ENCODE data around the gene SOHLH1.
A peak's percentile ranks its signal among the peaks of the same experiment; 100 is the strongest.

The SOHLH1 gene

GRCh38 chr9:135650408-135650807 is 48.9 kb downstream of the SOHLH1 start:
- Histone ChIP-seq H3K4me3 (ENCODE audit: insufficient read length, low read depth) (no peak overlapping the region), H3K9ac (ENCODE audit: insufficient read length, low read depth) (no peak overlapping the region), H3K27me3 (ENCODE audit: insufficient read depth, insufficient read length) (no peaks in the 10 kb centered on the region), H3K9me3 (ENCODE audit: insufficient read depth, low read length) (peaks cover 90% of the 10 kb centered on the region), H3K36me3 (ENCODE audit: insufficient read depth, insufficient read length, low read length) (no peaks in the 10 kb centered on the region), H3K4me1 (ENCODE audit: insufficient read depth, insufficient read length) (peaks cover 3% of the 10 kb centered on the region)
- TF ChIP-seq YY1 (IDR thresholded peaks at IDR 0.05; ENCODE audit: insufficient read depth, insufficient read length), result no peak
- no peak for DNase-seq (ENCODE audit: low read depth, low spot score)

- TF ChIP-seq YY1 (IDR thresholded peaks at IDR 0.05; ENCODE audit: insufficient read depth, insufficient read length) (no peak), ZNF274 (IDR thresholded peaks at IDR 0.05; ENCODE audit: low read depth, low read length) (no peak), SUZ12 (IDR thresholded peaks at IDR 0.05; ENCODE audit: extremely low read depth, insufficient read depth, insufficient read length) (no peak)
- Histone ChIP-seq H3K4me3 (ENCODE audit: insufficient read length, low read depth) (no peak overlapping the region), H3K36me3 (ENCODE audit: insufficient read depth, insufficient read length, low read length) (no peaks in the 10 kb centered on the region), H3K9me3 (ENCODE audit: insufficient read depth, low read length) (peaks cover 97% of the 10 kb centered on the region), H3K4me1 (ENCODE audit: insufficient read depth, insufficient read length) (peaks cover 3% of the 10 kb centered on the region), H3K27me3 (ENCODE audit: insufficient read depth, insufficient read length) (no peaks in the 10 kb centered on the region), H3K9ac (ENCODE audit: insufficient read length, low read depth) (no peak overlapping the region)
- DNase-seq (ENCODE audit: low read depth, low spot score), result peak; percentile 20
Observed at GRCh38 chr9:135649508-135649907, 49.8 kb downstream of the SOHLH1 start.

- Histone ChIP-seq H3K36me3 (ENCODE audit: insufficient read depth, insufficient read length, low read length) (no peaks in the 10 kb centered on the region), H3K9me3 (ENCODE audit: insufficient read depth, low read length) (peaks cover 97% of the 10 kb centered on the region), H3K4me3 (ENCODE audit: insufficient read length, low read depth) (no peak overlapping the region), H3K27me3 (ENCODE audit: insufficient read depth, insufficient read length) (no peaks in the 10 kb centered on the region), H3K4me1 (ENCODE audit: insufficient read depth, insufficient read length) (peaks cover 3% of the 10 kb centered on the region), H3K9ac (ENCODE audit: insufficient read length, low read depth) (no peak overlapping the region)
- no peak for DNase-seq (ENCODE audit: low read depth, low spot score)
- TF ChIP-seq YY1 (IDR thresholded peaks at IDR 0.05; ENCODE audit: insufficient read depth, insufficient read length), result no peak
- no peak for TF ChIP-seq ZNF274 (IDR thresholded peaks at IDR 0.05; ENCODE audit: low read depth, low read length)
- no peak for TF ChIP-seq SUZ12 (IDR thresholded peaks at IDR 0.05; ENCODE audit: extremely low read depth, insufficient read depth, insufficient read length)
Observed at GRCh38 chr9:135648494-135649410, 50.5 kb downstream of the SOHLH1 start.

- Histone ChIP-seq H3K9ac (ENCODE audit: insufficient read length, low read depth) (no peak overlapping the region), H3K36me3 (ENCODE audit: insufficient read depth, insufficient read length, low read length) (no peaks in the 10 kb centered on the region), H3K27me3 (ENCODE audit: insufficient read depth, insufficient read length) (no peaks in the 10 kb centered on the region), H3K9me3 (ENCODE audit: insufficient read depth, low read length) (peaks cover 95% of the 10 kb centered on the region), H3K4me3 (ENCODE audit: insufficient read length, low read depth) (no peak overlapping the region), H3K4me1 (ENCODE audit: insufficient read depth, insufficient read length) (peaks cover 3% of the 10 kb centered on the region)
- no peak for DNase-seq (ENCODE audit: low read depth, low spot score)
- TF ChIP-seq ZNF274 (IDR thresholded peaks at IDR 0.05; ENCODE audit: low read depth, low read length), result no peak
- TF ChIP-seq YY1 (IDR thresholded peaks at IDR 0.05; ENCODE audit: insufficient read depth, insufficient read length), result no peak
- no peak for TF ChIP-seq SUZ12 (IDR thresholded peaks at IDR 0.05; ENCODE audit: extremely low read depth, insufficient read depth, insufficient read length)
Observed at GRCh38 chr9:135647884-135648283, 51.4 kb downstream of the SOHLH1 start.

GRCh38 chr9:135644631-135645218 is 54.6 kb downstream of the SOHLH1 start:
- H3K9me3 ChIP-seq (ENCODE audit: insufficient read depth, low read length), result peaks cover 66% of the 10 kb centered on the region
- H3K27me3 ChIP-seq (ENCODE audit: insufficient read depth, insufficient read length), result no peaks in the 10 kb centered on the region
- no peak overlapping the region for H3K4me3 ChIP-seq (ENCODE audit: insufficient read length, low read depth)
- no peaks in the 10 kb centered on the region for H3K36me3 ChIP-seq (ENCODE audit: insufficient read depth, insufficient read length, low read length)
- H3K4me1 ChIP-seq (ENCODE audit: insufficient read depth, insufficient read length), result no peaks in the 10 kb centered on the region
- H3K9ac ChIP-seq (ENCODE audit: insufficient read length, low read depth), result no peak overlapping the region
- no peak for DNase-seq (ENCODE audit: low read depth, low spot score)
- TF ChIP-seq YY1 (IDR thresholded peaks at IDR 0.05; ENCODE audit: insufficient read depth, insufficient read length) (no peak), SUZ12 (IDR thresholded peaks at IDR 0.05; ENCODE audit: extremely low read depth, insufficient read depth, insufficient read length) (no peak), ZNF274 (IDR thresholded peaks at IDR 0.05; ENCODE audit: low read depth, low read length) (no peak)

All from NT2/D1 (cell line).